Ovary (tissue), 3 donors: ENCODE results near the gene BARHL1.

Experiments used
- EP300 ChIP-seq: sonication (generic); formaldehyde crosslinking; IDR thresholded peaks from one replicate; pipeline ENCODE4 v1.6.1; 2017; ENCODE audit warnings: antibody characterized with exemption
- POLR2A ChIP-seq: fragments of 450-650 bp; IDR thresholded peaks from one replicate; pipeline ENCODE4 v1.6.1; 2017; ENCODE audit warnings: antibody characterized with exemption, mild to moderate bottlenecking, moderate library complexity
- TF ChIP-seq, protein P1 (sequence below), 3 donors: fragments of 450-650 bp in 2 of 3; fragments of 200-600 bp in 1 of 3; IDR thresholded peaks; one replicate each; pipeline versions ENCODE4 v1.5.1 to v1.8.0; 2016 to 2022; ENCODE audit warnings: antibody characterized with exemption in 3 of 3, mild to moderate bottlenecking in 1 of 3
- donor health status: DM: no; HTN: no; CAD: no.

DNA sequence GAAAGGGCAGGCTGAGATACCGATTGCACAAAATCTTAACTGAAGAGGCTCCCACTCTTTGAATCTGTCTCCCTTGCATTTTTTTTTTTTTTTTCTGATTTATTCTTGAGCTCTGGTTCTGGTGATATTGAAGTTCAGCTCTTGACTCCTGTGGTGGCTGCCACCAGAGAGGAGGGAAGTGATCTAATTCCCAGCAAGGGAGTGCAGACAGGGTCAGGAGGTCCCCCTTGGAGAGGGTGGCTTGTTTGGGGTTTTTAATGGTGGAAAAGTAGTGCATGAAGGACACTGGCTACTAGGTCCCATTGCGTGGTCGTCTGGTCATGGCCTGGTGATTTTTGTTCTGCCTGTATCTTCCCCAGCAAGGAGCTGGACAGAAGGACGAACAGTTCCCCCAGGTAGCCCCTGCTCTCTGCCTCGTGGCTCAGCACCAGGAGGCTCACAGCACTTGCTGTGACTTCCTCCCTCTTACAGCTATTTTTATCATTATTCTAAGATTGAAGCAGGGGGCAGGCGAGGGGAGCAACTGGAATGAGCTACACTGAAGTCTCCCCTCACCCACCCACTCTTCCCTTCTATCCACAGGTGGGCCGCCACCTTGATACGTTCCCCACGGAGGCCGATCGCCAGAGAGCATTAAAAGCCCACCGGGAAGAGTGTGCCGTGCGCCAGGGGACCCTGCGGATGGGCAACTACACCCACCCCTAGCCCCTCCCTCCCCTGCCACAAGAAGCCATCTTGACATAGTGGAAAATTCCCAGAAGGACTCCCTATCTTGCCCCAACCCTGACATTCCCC is 10.4 kb upstream of the BARHL1 start:
- TF ChIP-seq, protein P1, sequence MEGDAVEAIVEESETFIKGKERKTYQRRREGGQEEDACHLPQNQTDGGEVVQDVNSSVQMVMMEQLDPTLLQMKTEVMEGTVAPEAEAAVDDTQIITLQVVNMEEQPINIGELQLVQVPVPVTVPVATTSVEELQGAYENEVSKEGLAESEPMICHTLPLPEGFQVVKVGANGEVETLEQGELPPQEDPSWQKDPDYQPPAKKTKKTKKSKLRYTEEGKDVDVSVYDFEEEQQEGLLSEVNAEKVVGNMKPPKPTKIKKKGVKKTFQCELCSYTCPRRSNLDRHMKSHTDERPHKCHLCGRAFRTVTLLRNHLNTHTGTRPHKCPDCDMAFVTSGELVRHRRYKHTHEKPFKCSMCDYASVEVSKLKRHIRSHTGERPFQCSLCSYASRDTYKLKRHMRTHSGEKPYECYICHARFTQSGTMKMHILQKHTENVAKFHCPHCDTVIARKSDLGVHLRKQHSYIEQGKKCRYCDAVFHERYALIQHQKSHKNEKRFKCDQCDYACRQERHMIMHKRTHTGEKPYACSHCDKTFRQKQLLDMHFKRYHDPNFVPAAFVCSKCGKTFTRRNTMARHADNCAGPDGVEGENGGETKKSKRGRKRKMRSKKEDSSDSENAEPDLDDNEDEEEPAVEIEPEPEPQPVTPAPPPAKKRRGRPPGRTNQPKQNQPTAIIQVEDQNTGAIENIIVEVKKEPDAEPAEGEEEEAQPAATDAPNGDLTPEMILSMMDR (IDR thresholded peaks at IDR 0.05) = no peak
- TF ChIP-seq POLR2A (no peak), EP300 (no peak)
